ENCODE measurements around the gene PCMT1.
"Not testable (repeated sequence)": the region's sequence is repeated elsewhere in the genome, so short reads cannot be mapped to it uniquely, and the experiment has no call there.

The PCMT1 gene

DNA sequence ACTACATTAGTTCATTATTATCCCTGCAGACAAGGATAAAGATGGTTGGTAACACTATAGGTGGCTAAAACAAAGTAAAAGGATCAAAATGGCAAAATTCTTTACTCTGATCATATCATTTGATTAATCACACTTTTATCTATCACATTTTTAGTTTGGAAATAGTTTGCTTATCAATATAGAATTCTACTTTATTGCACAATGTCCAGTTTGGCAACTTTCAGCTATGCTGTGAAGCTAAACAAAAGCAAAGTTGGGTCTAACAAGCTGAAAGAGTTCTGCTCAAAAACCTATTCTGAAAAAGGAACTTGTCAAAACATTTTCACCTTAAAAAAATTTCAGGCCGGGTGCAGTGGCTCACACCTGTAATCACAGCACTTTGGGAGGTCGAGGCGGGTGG lies 23.8 kb upstream of the PCMT1 start:
- H3K4me3 ChIP-seq (ENCODE audit: extremely low read depth, insufficient read depth, low read length, poor library complexity, severe bottlenecking), result no peak overlapping the region
- no peak overlapping the region for H3K27ac ChIP-seq (ENCODE audit: low read depth, low read length, severe bottlenecking)
- 100% methylated on average over 1 to 3 of the region's 3 CpGs for WGBS, 2 experiments (ENCODE audit: insufficient coverage in 2 of 2)
- peaks cover 2% of the 10 kb centered on the region for H3K4me1 ChIP-seq (ENCODE audit: control insufficient read depth, insufficient read depth, low read length, poor library complexity, severe bottlenecking)
- H3K36me3 ChIP-seq (ENCODE audit: control insufficient read depth, insufficient read depth, low read length), result peaks cover 60% of the 10 kb centered on the region
- no peaks in the 10 kb centered on the region for H3K9me3 ChIP-seq (ENCODE audit: control insufficient read depth, low read length)

DNA sequence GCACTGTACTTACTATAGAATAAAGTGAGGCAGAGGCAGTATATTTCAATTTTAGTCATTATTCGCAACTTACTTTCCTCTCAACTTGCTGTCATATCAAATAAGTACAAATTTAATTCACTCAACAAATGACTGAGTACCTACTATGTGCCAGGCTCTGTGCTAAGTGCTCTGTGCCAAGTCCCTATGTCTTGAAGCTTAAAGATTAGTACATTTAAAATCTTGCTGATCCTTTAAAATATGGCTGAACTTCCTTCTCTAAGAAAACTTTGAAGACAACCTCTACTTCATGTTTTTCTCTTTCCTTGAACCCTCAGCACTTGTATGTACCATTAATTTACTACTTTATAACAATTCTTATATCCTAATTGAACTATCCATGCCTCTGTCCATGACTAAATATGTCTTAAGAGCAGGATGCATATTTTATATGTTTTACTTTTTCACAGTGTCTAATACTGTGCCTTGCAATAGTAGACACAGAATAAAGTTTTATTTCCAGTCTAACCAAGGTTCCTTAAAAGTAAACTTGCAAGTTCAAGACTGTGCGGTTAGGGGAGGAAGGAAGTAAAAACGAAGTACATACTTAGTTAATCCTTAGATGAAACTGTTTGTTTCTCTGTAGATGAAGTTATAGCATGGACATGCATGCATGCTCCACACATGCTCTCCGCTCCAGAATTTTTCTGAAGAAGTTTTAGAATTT lies 21.6 kb upstream of the PCMT1 start:
- Histone ChIP-seq H3K9me3 (ENCODE audit: control insufficient read depth, low read length) (no peaks in the 10 kb centered on the region), H3K27ac (ENCODE audit: low read depth, low read length, severe bottlenecking) (no peak overlapping the region), H3K4me3 (ENCODE audit: extremely low read depth, insufficient read depth, low read length, poor library complexity, severe bottlenecking) (no peak overlapping the region), H3K4me1 (ENCODE audit: control insufficient read depth, insufficient read depth, low read length, poor library complexity, severe bottlenecking) (peaks cover 2% of the 10 kb centered on the region), H3K36me3 (ENCODE audit: control insufficient read depth, insufficient read depth, low read length) (peaks cover 74% of the 10 kb centered on the region)
- WGBS, 2 experiments (ENCODE audit: insufficient coverage in 2 of 2), result 80 to 84% methylated on average over 1 to 3 of the region's 4 CpGs

DNA sequence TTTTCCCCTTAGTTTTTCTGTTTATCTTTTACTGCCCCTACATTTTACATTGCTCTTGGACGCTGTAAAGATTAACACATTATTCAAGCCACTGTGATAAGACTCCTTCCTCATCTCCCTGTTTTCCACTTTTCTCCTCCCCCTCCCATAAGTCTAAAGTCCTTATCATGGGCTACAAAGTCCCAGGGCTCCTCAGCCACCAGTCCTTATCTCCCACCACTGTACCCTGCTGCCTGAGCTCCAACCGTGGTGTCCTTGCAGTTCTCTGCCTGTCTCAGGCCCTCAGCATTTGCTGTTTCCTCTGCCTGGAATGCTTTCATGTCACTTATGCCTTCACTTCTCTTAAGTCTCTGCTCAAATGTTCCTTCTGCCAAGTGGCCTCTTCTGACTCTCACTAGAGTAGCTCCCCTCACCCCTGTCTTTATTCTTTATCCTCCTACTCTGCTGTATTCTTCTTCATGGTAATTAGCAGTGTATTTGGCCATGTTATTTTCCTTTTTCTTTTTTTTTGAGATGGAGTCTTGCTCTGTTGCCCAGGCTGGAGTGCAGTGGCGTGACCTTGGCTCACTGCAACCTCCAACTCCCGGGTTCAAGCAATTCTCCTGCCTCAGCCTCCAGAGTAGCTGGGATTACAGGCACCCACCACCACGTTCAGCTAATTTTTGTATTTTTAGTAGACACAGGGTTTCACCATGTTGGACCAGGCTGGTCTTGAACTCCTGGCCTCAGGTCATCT lies 20.9 kb upstream of the PCMT1 start:
- Histone ChIP-seq H3K27ac (ENCODE audit: low read depth, low read length, severe bottlenecking) (no peak overlapping the region), H3K4me3 (ENCODE audit: extremely low read depth, insufficient read depth, low read length, poor library complexity, severe bottlenecking) (no peak overlapping the region), H3K4me1 (ENCODE audit: control insufficient read depth, insufficient read depth, low read length, poor library complexity, severe bottlenecking) (peaks cover 2% of the 10 kb centered on the region), H3K9me3 (ENCODE audit: control insufficient read depth, low read length) (no peaks in the 10 kb centered on the region), H3K36me3 (ENCODE audit: control insufficient read depth, insufficient read depth, low read length) (peaks cover 80% of the 10 kb centered on the region)
- 63 to 79% methylated on average over 3 to 5 of the region's 5 CpGs for WGBS, 2 experiments (ENCODE audit: insufficient coverage in 2 of 2)

DNA sequence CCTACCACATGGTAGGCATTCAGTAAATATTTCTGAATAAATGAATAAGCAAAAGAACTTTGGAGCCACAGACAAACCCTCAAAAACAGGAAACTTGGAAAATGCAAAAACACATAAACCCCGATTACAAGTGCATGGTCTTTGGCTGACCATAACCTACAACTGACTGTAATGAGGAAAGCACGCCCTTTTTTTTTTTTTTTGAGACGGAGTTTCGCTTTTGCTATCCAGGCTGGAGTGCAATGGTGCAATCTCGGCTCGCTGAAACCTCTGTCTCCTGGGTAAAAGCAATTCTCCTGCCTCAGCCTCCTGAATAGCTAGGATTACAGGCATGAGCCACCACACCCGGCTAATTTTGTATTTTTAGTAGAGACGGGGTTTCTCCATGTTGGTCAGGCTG lies 19.7 kb upstream of the PCMT1 start:
- WGBS, 2 experiments (ENCODE audit: insufficient coverage in 2 of 2), result 95 to 96% methylated on average over 4 to 6 of the region's 8 CpGs
- peaks cover 83% of the 10 kb centered on the region for H3K36me3 ChIP-seq (ENCODE audit: control insufficient read depth, insufficient read depth, low read length)
- H3K4me1 ChIP-seq (ENCODE audit: control insufficient read depth, insufficient read depth, low read length, poor library complexity, severe bottlenecking), result no peaks in the 10 kb centered on the region
- no peak overlapping the region for H3K4me3 ChIP-seq (ENCODE audit: extremely low read depth, insufficient read depth, low read length, poor library complexity, severe bottlenecking)
- no peak overlapping the region for H3K27ac ChIP-seq (ENCODE audit: low read depth, low read length, severe bottlenecking)
- no peaks in the 10 kb centered on the region for H3K9me3 ChIP-seq (ENCODE audit: control insufficient read depth, low read length)

DNA sequence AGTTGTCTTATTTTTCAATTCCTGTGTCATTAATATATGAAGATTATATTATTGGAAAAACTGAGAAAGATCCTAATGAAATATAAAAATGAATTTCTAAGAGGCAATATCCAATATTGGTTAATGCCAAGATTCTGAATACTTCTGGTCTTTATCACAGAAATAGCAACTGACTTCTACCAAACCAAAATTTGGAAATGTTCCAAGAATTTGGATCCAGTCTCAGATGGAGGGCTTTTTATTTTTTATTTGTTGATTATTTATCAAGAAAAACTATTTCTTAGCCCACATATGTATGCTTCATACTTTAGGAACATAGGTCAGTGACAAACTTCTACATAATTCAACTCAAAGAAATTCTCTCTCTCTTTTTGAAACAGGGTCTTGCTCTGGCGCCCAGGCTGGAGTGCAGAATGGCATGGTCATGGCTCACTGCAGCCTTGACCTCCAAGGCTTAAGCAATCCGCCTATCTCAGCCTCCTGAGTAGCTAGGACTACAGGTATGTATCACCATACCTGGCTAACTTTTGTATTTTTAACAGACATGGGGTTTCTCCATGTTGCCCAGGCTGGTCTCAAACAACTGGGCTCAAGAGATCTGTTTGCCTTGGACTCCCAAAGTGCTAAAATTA lies 16.3 kb upstream of the PCMT1 start:
- Histone ChIP-seq H3K4me3 (ENCODE audit: extremely low read depth, insufficient read depth, low read length, poor library complexity, severe bottlenecking) (no peak overlapping the region), H3K9me3 (ENCODE audit: control insufficient read depth, low read length) (no peaks in the 10 kb centered on the region), H3K27ac (ENCODE audit: low read depth, low read length, severe bottlenecking) (no peak overlapping the region), H3K36me3 (ENCODE audit: control insufficient read depth, insufficient read depth, low read length) (peaks cover 90% of the 10 kb centered on the region), H3K4me1 (ENCODE audit: control insufficient read depth, insufficient read depth, low read length, poor library complexity, severe bottlenecking) (no peaks in the 10 kb centered on the region)
- 95 to 100% methylated on average over 1 to 2 of the region's 2 CpGs for WGBS, 2 experiments (ENCODE audit: insufficient coverage in 2 of 2)

DNA sequence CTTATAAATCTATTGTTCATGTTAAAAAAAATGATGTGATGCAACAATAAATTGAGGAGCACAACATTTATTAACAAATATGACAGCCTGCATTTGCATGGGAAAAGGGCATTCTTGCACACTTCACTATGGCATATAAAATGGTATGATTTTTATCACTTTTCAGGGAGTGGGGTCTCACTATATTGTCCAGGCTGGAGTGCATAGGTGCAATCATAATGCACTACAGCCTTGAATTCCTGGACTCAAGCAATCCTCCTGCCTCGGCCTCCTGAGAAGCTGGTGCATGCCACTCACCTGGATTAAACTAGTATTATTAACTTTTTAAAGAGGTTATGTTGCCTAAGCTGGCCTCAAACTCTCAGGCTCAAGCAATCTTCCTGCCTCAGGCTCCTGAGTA lies 14.6 kb upstream of the PCMT1 start:
- no peaks in the 10 kb centered on the region for H3K9me3 ChIP-seq (ENCODE audit: control insufficient read depth, low read length)
- peaks cover 91% of the 10 kb centered on the region for H3K36me3 ChIP-seq (ENCODE audit: control insufficient read depth, insufficient read depth, low read length)
- H3K27ac ChIP-seq (ENCODE audit: low read depth, low read length, severe bottlenecking), result no peak overlapping the region
- no peaks in the 10 kb centered on the region for H3K4me1 ChIP-seq (ENCODE audit: control insufficient read depth, insufficient read depth, low read length, poor library complexity, severe bottlenecking)
- no CpG with 5 or more reads among the region's 1 CpG for WGBS, 2 experiments (ENCODE audit: insufficient coverage in 2 of 2)
- H3K4me3 ChIP-seq (ENCODE audit: extremely low read depth, insufficient read depth, low read length, poor library complexity, severe bottlenecking), result no peak overlapping the region

DNA sequence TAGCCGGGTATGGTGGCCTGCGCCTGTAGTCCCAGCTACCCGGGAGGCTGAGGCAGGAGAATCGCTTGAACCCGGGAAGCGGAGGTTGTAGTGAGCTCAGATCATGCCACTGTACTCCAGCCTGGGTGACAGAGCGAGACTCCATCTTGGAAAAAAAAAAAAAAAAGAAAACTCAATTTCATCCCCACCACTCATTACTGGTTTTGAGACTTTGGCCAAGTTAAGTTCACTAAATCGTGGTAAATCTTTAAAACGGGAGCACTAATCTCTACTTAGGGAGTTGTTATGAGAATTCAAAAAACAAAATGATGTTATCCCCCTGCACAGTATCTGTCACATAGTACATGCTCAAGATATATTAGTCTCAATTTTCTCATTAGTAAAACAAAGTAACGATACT lies 4.3 kb upstream of the PCMT1 start:
- not testable (repeated sequence) for H3K4me1 ChIP-seq (ENCODE audit: control insufficient read depth, insufficient read depth, low read length, poor library complexity, severe bottlenecking); H3K27ac ChIP-seq (ENCODE audit: low read depth, low read length, severe bottlenecking); H3K9me3 ChIP-seq (ENCODE audit: control insufficient read depth, low read length)
- Histone ChIP-seq H3K36me3 (ENCODE audit: control insufficient read depth, insufficient read depth, low read length) (peaks cover 35% of the 10 kb centered on the region), H3K4me3 (ENCODE audit: extremely low read depth, insufficient read depth, low read length, poor library complexity, severe bottlenecking) (peak overlapping the region; percentile 83)
- 92 to 96% methylated on average over 6 of the region's 10 CpGs for WGBS, 2 experiments (ENCODE audit: insufficient coverage in 2 of 2)

DNA sequence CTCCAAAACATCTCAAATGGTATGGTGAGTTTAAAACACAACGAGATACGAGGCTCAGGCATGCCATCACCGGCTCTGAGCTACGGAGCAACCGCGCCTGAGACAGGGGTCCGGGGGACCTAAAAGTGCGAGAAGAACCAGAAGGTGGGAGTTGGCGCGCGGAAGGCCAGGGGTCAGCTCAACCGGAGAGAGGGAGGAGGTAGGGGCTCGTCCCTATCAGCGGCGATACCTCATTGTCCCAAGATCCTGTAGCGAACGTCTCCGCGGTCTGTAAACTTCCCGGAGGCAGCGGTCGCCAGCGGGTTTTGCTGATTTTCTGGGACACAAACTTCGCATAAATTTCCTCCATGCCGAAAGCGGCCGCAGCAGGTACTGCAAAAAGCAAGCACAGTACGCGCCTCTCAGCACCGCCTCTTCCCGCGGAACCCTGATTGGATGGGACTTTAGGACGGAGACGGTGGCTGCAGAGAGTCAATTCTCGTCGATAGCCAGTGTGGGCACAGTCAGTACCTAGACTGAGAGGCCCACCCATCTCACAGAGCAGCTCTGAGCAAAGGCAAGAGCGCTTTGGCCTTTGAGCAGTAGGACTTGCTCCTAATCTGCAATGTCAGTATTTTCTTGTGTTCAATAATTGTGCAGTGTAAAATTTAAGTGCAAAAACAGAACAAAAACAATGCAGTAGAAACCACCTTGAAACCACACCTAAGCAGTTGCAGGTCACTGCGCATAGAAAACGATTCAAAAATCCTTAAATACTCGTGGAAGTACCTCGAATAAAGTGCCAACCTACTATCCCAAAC lies 3.2 kb upstream of the PCMT1 start, which contains the start of gene NUP43:
NUP43 (minus strand) TSS at position 383 of the 800 bp plus-strand sequence; CDS start at position 349, 34 bp downstream.
- 5 to 6% methylated on average over 39 to 40 of the region's 41 CpGs for WGBS, 2 experiments (ENCODE audit: insufficient coverage in 2 of 2)
- H3K4me1 ChIP-seq (ENCODE audit: control insufficient read depth, insufficient read depth, low read length, poor library complexity, severe bottlenecking), result peaks cover 2% of the 10 kb centered on the region
- H3K9me3 ChIP-seq (ENCODE audit: control insufficient read depth, low read length), result no peaks in the 10 kb centered on the region
- H3K36me3 ChIP-seq (ENCODE audit: control insufficient read depth, insufficient read depth, low read length), result peaks cover 25% of the 10 kb centered on the region
- peak within 1 kb of the TSS; percentile 83 for H3K4me3 ChIP-seq (ENCODE audit: extremely low read depth, insufficient read depth, low read length, poor library complexity, severe bottlenecking)
- H3K27ac ChIP-seq (ENCODE audit: low read depth, low read length, severe bottlenecking), result peak within 1 kb of the TSS; percentile 76

DNA sequence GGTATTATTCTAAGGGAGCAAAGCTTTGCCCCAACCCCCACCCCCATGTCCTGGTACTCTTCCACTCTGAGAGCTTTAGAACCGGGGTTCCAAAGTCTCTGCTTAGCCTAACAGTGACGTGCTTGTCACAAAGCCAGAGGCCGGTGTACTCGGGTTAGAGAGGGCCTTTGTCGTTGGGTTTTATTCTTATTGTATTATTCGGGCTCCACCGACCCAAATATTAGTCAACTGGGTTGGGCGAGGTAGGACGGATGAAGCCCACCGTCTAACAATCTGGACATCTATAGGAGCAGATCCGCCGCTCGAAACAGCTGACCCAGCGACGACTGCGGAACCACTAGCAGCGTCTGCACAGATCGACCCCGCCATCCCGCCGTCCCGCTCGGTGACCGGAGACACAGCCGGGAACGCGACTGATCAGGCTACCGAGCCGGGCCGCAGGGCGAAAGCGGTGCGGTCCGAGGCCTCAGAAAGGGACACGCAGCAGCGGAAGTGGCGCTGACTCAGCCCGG lies 403 bp upstream of the PCMT1 start:
- 0 to 1% methylated on average over 20 to 21 of the region's 38 CpGs for WGBS, 2 experiments (ENCODE audit: insufficient coverage in 2 of 2)
- H3K36me3 ChIP-seq (ENCODE audit: control insufficient read depth, insufficient read depth, low read length), result peaks cover 11% of the 10 kb centered on the region
- not testable (repeated sequence) for H3K9me3 ChIP-seq (ENCODE audit: control insufficient read depth, low read length); H3K4me1 ChIP-seq (ENCODE audit: control insufficient read depth, insufficient read depth, low read length, poor library complexity, severe bottlenecking)
- H3K27ac ChIP-seq (ENCODE audit: low read depth, low read length, severe bottlenecking), result peak overlapping the region; percentile 85
- H3K4me3 ChIP-seq (ENCODE audit: extremely low read depth, insufficient read depth, low read length, poor library complexity, severe bottlenecking), result peak overlapping the region; percentile 97

DNA sequence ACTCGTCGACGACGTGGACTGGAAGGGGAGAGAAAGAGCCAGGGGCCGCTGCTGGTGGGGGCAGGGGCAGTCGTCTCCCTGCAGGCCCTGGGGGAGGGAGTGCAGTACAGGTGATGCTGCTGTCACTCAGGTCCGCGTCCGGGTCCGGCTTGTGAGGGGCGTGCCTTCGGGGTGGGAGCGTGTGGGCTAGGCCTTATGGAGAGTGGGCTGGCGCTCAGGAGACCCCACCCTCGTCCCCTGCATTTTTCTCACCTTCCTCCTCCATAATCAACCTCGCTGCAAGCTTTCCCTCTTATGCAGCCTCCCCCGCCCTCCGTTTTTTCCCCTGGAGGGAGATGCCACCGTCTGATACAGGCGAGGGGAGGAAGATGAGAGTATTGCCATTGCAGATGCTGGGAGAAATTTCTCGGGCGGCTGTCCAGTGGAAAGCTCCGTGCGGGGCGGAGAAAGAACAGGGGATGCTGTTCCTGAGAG lies 632 bp downstream of the PCMT1 start:
- peak overlapping the region; percentile 97 for H3K4me3 ChIP-seq (ENCODE audit: extremely low read depth, insufficient read depth, low read length, poor library complexity, severe bottlenecking)
- 0 to 2% methylated on average over 8 to 11 of the region's 25 CpGs for WGBS, 2 experiments (ENCODE audit: insufficient coverage in 2 of 2)
- peaks cover 3% of the 10 kb centered on the region for H3K4me1 ChIP-seq (ENCODE audit: control insufficient read depth, insufficient read depth, low read length, poor library complexity, severe bottlenecking)
- peak overlapping the region; percentile 85 for H3K27ac ChIP-seq (ENCODE audit: low read depth, low read length, severe bottlenecking)
- peaks cover 11% of the 10 kb centered on the region for H3K36me3 ChIP-seq (ENCODE audit: control insufficient read depth, insufficient read depth, low read length)
- no peaks in the 10 kb centered on the region for H3K9me3 ChIP-seq (ENCODE audit: control insufficient read depth, low read length)

All from mesodermal cell (in vitro differentiated cells).